SK-N-SH treated with all-trans-retinoic acid at 6 μM for 48 hours (cell line): ENCODE measurements around the gene RNASEH2C.
"Not testable (repeated sequence)": the region's sequence is repeated elsewhere in the genome, so short reads cannot be mapped to it uniquely, and the experiment has no call there.

ENCODE experiments used
- ATAC-seq: fragments of 200-7000 bp; cut with Tn5 transposase; 3 replicates; pipeline ENCODE4 v1.9.1; 2020; ENCODE audit warnings: mild to moderate bottlenecking, moderate library complexity
- ARNTL ChIP-seq: fragments of 450-650 bp; formaldehyde crosslinking; IDR thresholded peaks from 2 replicates; pipeline ENCODE4 v1.5.0; 2020; ENCODE audit warnings: low read depth, mild to moderate bottlenecking, moderate library complexity, borderline replicate concordance
- BACH2 ChIP-seq: fragments of 250-450 bp; sonication (Bioruptor Pico); IDR thresholded peaks from 2 replicates; pipeline ENCODE4 v1.9.0; 2021; ENCODE audit warnings: mild to moderate bottlenecking, borderline replicate concordance
- CSDC2 ChIP-seq: fragments of 250-450 bp; sonication (Bioruptor Pico); IDR thresholded peaks from 2 replicates; pipeline ENCODE4 v1.5.0; 2020; ENCODE audit warnings: mild to moderate bottlenecking, moderate library complexity
- CSRNP3 ChIP-seq: fragments of 250-450 bp; sonication (Bioruptor Pico); IDR thresholded peaks from 2 replicates; pipeline ENCODE4 v1.5.1; 2021; ENCODE audit warnings: mild to moderate bottlenecking, moderate library complexity
- ESRRG ChIP-seq: fragments of 250-450 bp; sonication (Bioruptor Pico); IDR thresholded peaks from 2 replicates; pipeline ENCODE4 v1.6.1; 2021; ENCODE audit warnings: mild to moderate bottlenecking
- GLIS3 ChIP-seq: fragments of 250-450 bp; sonication (Bioruptor Pico); IDR thresholded peaks from 2 replicates; pipeline ENCODE4 v1.5.0; 2020; ENCODE audit warnings: mild to moderate bottlenecking, moderate library complexity
- ISL1 ChIP-seq: fragments of 250-450 bp; sonication (Bioruptor Pico); IDR thresholded peaks from 2 replicates; pipeline ENCODE4 v2.1.2; 2022; ENCODE audit warnings: mild to moderate bottlenecking, moderate library complexity
- OSR1 ChIP-seq: fragments of 250-450 bp; sonication (Bioruptor Pico); IDR thresholded peaks from 2 replicates; pipeline ENCODE4 v1.8.0; 2022; ENCODE audit warnings: moderate library complexity, mild to moderate bottlenecking, inconsistent platforms
- POU6F1 ChIP-seq: fragments of 250-450 bp; sonication (Bioruptor Pico); IDR thresholded peaks from 2 replicates; pipeline ENCODE4 v1.8.0; 2021; ENCODE audit warnings: low read depth, mild to moderate bottlenecking, moderate library complexity, borderline replicate concordance
- PPARA ChIP-seq: fragments of 250-450 bp; sonication (Bioruptor Pico); IDR thresholded peaks from 2 replicates; pipeline ENCODE4 v1.5.0; 2020; ENCODE audit warnings: mild to moderate bottlenecking, borderline replicate concordance
- RARB ChIP-seq: fragments of 250-450 bp; sonication (Bioruptor Pico); IDR thresholded peaks from 2 replicates; pipeline ENCODE4 v1.8.0; 2021; ENCODE audit warnings: mild to moderate bottlenecking, moderate library complexity
- SNAI2 ChIP-seq: fragments of 250-450 bp; sonication (Bioruptor Pico); IDR thresholded peaks from 2 replicates; pipeline ENCODE4 v1.5.0; 2020; ENCODE audit warnings: mild to moderate bottlenecking, moderate library complexity
- TOX ChIP-seq: fragments of 250-450 bp; sonication (Bioruptor Pico); IDR thresholded peaks from 2 replicates; pipeline ENCODE4 v1.8.0; 2021; ENCODE audit warnings: mild to moderate bottlenecking, moderate library complexity, borderline replicate concordance
- ZC3H10 ChIP-seq: fragments of 250-450 bp; sonication (Bioruptor Pico); IDR thresholded peaks from 2 replicates; pipeline ENCODE4 v1.5.1; 2021; ENCODE audit warnings: mild to moderate bottlenecking, moderate library complexity
- ZFP3 ChIP-seq: fragments of 250-450 bp; sonication (Bioruptor Pico); IDR thresholded peaks from 2 replicates; pipeline ENCODE4 v1.5.0; 2020; ENCODE audit warnings: mild to moderate bottlenecking, moderate library complexity
- ZFP30 ChIP-seq: fragments of 450-650 bp; formaldehyde crosslinking; IDR thresholded peaks from 2 replicates; pipeline ENCODE4 v1.5.0; 2022; ENCODE audit warnings: mild to moderate bottlenecking, moderate library complexity
- ZNF565 ChIP-seq: fragments of 450-650 bp; formaldehyde crosslinking; conservative IDR thresholded peaks from 2 replicates; pipeline ENCODE4 v1.5.0; 2020; ENCODE audit warnings: low read depth, mild to moderate bottlenecking, moderate library complexity
- TF ChIP-seq, protein P1 (sequence below): fragments of 250-450 bp; sonication (Bioruptor Pico); IDR thresholded peaks from 2 replicates; pipeline ENCODE4 v1.5.0; 2020; ENCODE audit warnings: mild to moderate bottlenecking, moderate library complexity

The RNASEH2C gene

DNA sequence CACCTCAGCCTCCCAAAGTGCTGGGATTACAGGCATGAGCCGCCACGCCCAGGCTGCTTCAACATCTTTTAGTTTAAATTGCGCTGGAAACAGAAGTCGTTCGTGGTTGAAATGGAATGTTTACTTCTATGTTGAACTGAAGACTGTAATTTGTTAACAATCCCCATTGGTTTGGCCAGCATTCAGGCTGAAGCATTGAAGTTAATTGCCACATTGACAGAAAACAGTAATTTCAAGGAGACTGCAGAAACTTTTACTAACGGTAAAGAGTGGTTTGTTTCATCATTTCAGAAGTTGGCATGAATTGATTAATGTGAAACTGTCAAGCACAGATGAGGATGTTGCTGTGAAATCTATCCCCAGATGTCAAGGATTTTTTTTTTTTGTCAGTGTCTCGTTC lies 45.9 kb upstream of the RNASEH2C start:
- ATAC-seq: peak; percentile 58
- TF ChIP-seq ISL1 (CRISPR knock-in tag): no peak
- no peak for TF ChIP-seq ARNTL (CRISPR knock-in tag)
- TF ChIP-seq ZNF565 (CRISPR knock-in tag): no peak
- no peak for TF ChIP-seq SNAI2
- TF ChIP-seq PPARA (CRISPR knock-in tag): no peak
- TF ChIP-seq OSR1 (CRISPR knock-in tag): no peak
- TF ChIP-seq ZC3H10 (CRISPR knock-in tag): no peak
- TF ChIP-seq, protein P1, sequence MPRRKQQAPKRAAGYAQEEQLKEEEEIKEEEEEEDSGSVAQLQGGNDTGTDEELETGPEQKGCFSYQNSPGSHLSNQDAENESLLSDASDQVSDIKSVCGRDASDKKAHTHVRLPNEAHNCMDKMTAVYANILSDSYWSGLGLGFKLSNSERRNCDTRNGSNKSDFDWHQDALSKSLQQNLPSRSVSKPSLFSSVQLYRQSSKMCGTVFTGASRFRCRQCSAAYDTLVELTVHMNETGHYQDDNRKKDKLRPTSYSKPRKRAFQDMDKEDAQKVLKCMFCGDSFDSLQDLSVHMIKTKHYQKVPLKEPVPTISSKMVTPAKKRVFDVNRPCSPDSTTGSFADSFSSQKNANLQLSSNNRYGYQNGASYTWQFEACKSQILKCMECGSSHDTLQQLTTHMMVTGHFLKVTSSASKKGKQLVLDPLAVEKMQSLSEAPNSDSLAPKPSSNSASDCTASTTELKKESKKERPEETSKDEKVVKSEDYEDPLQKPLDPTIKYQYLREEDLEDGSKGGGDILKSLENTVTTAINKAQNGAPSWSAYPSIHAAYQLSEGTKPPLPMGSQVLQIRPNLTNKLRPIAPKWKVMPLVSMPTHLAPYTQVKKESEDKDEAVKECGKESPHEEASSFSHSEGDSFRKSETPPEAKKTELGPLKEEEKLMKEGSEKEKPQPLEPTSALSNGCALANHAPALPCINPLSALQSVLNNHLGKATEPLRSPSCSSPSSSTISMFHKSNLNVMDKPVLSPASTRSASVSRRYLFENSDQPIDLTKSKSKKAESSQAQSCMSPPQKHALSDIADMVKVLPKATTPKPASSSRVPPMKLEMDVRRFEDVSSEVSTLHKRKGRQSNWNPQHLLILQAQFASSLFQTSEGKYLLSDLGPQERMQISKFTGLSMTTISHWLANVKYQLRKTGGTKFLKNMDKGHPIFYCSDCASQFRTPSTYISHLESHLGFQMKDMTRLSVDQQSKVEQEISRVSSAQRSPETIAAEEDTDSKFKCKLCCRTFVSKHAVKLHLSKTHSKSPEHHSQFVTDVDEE: no peak
- no peak for TF ChIP-seq POU6F1 (CRISPR knock-in tag)
- TF ChIP-seq ZFP30 (CRISPR knock-in tag): no peak
- no peak for TF ChIP-seq CSDC2 (CRISPR knock-in tag)
- TF ChIP-seq RARB: no peak

DNA sequence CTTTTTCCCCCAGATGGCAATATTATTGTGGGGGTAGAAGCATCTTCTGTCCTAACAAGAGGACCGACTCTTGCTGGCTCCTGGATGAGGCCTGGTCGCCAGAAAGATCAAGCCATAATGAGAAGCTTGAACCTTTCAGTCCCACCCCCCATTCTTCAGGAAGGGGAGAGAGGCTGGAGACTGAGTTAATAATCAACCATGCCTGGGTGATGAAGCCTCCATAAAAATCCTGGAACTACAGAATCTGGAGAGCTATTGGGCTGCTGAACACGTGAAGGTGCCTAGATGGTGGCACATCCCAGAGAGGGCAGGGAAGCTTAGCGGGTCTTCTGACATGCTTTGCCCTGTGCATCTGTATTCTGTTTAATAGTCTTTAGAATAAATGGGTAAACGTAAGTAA lies 43.8 kb upstream of the RNASEH2C start:
- TF ChIP-seq ESRRG (no peak), BACH2 (CRISPR knock-in tag) (no peak), ZFP3 (CRISPR knock-in tag) (no peak), GLIS3 (CRISPR knock-in tag) (no peak), RARB (no peak), CSRNP3 (CRISPR knock-in tag) (no peak)
- TF ChIP-seq, all 23 proteins: peak for 0
- no peak for ATAC-seq

- ATAC-seq: not testable (repeated sequence)
Measured at GRCh38 chr11:65762816-65763215, 42.2 kb upstream of the RNASEH2C start.

DNA sequence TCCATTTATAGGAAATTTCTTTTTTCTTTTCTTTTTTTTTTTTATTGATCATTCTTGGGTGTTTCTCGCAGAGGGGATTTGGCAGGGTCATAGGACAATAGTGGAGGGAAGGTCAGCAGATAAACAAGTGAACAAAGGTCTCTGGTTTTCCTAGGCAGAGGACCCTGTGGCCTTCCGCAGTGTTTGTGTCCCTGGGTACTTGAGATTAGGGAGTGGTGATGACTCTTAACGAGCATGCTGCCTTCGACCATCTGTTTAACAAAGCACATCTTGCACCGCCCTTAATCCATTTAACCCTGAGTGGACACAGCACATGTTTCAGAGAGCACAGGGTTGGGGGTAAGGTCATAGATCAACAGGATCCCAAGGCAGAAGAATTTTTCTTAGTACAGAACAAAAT lies 41.6 kb upstream of the RNASEH2C start:
- ATAC-seq: not testable (repeated sequence)

- TF ChIP-seq RARB: no peak
- no peak for TF ChIP-seq ZC3H10 (CRISPR knock-in tag)
- no peak for TF ChIP-seq CSRNP3 (CRISPR knock-in tag)
- no peak for TF ChIP-seq GLIS3 (CRISPR knock-in tag)
- TF ChIP-seq, protein P1: no peak
- no peak for TF ChIP-seq TOX (CRISPR knock-in tag)
- peak; percentile 73 for ATAC-seq
Measured at GRCh38 chr11:65745049-65745448, 24.5 kb upstream of the RNASEH2C start.
